BE2C (cell line): ENCODE measurements around the gene ADAMTS13.

ENCODE experiments used
- DNase-seq: peaks from one replicate; pipeline ENCODE4 v3.0.0-alpha.2; 2020
- H3K27me3 ChIP-seq: fragments of 250-450 bp; sonication (Bioruptor Pico); 2 replicates; pipeline ENCODE4 v1.5.1; 2020; ENCODE audit warnings: mild to moderate bottlenecking
- H3K36me3 ChIP-seq: fragments of 250-450 bp; sonication (Bioruptor Pico); 2 replicates; pipeline ENCODE4 v1.5.1; 2020; ENCODE audit warnings: mild to moderate bottlenecking
- H3K4me1 ChIP-seq: fragments of 250-450 bp; sonication (Bioruptor Pico); 2 replicates; pipeline ENCODE4 v1.5.1; 2020
- H3K4me3 ChIP-seq: 2 replicates; pipeline ENCODE4 v1.5.1; 2011; ENCODE audit warnings: low read depth, low read length
- H3K9me3 ChIP-seq: fragments of 250-450 bp; sonication (Bioruptor Pico); 2 replicates; pipeline ENCODE4 v1.5.1; 2020
- TF ChIP-seq, protein P1 (sequence below): IDR thresholded peaks from 2 replicates; pipeline ENCODE4 v1.5.1; 2012; ENCODE audit warnings: mild to moderate bottlenecking, low read depth, low read length

The ADAMTS13 gene

DNA sequence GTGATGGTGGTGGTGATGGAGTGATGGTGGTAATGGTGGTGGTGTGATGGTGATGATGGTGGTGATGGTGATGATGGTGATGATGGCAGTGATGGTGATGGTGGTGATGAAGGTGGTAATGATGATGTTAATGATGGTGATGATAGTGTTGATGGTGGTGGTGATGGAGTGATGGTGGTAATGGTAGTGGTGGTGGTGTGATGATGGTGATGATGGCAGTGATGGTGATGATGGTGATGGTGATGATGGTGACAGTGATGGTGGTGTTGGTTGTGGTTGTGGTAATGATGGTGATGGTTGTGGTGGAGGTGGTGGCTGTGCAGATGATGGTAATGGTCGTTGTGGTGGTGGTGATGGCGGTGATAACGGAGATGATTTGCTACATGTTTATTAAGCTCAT is 38.7 kb upstream of the ADAMTS13 start:
- H3K4me3 ChIP-seq: no peak overlapping the region
- DNase-seq: no peak
- H3K9me3 ChIP-seq: 0 out of 2 replicates have a peak, but pooled peaks cover 2% of the 10 kb centered on the region
- TF ChIP-seq, protein P1, sequence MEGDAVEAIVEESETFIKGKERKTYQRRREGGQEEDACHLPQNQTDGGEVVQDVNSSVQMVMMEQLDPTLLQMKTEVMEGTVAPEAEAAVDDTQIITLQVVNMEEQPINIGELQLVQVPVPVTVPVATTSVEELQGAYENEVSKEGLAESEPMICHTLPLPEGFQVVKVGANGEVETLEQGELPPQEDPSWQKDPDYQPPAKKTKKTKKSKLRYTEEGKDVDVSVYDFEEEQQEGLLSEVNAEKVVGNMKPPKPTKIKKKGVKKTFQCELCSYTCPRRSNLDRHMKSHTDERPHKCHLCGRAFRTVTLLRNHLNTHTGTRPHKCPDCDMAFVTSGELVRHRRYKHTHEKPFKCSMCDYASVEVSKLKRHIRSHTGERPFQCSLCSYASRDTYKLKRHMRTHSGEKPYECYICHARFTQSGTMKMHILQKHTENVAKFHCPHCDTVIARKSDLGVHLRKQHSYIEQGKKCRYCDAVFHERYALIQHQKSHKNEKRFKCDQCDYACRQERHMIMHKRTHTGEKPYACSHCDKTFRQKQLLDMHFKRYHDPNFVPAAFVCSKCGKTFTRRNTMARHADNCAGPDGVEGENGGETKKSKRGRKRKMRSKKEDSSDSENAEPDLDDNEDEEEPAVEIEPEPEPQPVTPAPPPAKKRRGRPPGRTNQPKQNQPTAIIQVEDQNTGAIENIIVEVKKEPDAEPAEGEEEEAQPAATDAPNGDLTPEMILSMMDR: no peak
- H3K27me3 ChIP-seq: no peaks in the 10 kb centered on the region
- H3K36me3 ChIP-seq: no peaks in the 10 kb centered on the region
- H3K4me1 ChIP-seq: peaks cover under 1% of the 10 kb centered on the region; the same call in 1 of the 2 replicates

DNA sequence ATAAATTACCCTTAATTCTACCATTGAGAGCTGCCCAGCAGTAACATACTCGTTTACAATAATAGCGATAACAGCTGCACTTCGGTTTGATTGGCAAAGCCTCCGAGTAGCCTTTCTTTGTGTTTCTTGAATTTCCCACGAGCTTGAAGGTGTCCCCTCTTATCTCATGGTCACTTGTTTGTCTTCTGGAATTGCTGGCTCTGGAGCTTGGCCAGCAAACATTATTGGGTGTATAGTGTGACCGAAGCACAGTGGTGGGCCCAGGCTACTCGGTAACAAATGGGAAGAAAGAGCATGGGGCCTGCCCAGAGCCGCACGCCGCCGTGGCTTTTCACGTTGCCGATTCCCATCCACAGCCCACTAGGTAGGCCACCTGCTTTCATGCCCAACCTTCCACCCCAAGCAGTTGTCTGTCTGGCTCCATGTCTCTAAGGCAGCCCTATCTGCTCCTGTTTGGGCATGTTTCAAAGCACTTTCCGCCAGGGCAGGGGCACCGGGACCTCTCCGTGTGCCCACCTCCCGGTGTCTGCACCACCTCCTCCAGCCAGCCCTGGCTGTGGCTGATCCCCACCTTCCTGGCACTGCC is 37.3 kb upstream of the ADAMTS13 start:
- TF ChIP-seq, protein P1: no peak
- Histone ChIP-seq H3K27me3 (no peaks in the 10 kb centered on the region), H3K4me3 (no peak overlapping the region), H3K9me3 (0 out of 2 replicates have a peak, but pooled peaks cover 2% of the 10 kb centered on the region), H3K36me3 (no peaks in the 10 kb centered on the region), H3K4me1 (no peaks in the 10 kb centered on the region)
- no peak for DNase-seq

DNA sequence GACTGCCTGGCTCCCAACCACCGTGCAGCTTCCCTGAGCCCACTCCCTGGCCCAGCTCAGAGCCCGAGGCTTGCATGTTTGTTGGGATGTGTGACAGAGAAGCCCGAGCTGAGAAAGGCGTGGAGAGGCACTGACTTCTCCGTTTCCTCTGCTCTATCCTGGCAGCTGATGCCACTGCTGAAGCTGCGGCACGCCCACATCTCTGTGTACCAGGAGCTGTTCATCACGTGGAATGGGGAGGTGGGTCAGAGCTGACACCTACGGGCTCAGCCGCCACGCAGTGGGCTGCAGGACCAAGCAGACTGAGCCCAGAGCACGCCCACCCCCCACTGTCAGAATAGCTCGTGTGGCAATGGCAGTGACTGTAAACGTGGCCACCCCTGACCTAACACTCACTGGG is 36.7 kb upstream of the ADAMTS13 start:
- DNase-seq: no peak
- Histone ChIP-seq H3K4me3 (no peak overlapping the region), H3K27me3 (no peaks in the 10 kb centered on the region), H3K4me1 (no peaks in the 10 kb centered on the region), H3K9me3 (0 out of 2 replicates have a peak, but pooled peaks cover 2% of the 10 kb centered on the region), H3K36me3 (no peaks in the 10 kb centered on the region)
- TF ChIP-seq, protein P1: no peak

DNA sequence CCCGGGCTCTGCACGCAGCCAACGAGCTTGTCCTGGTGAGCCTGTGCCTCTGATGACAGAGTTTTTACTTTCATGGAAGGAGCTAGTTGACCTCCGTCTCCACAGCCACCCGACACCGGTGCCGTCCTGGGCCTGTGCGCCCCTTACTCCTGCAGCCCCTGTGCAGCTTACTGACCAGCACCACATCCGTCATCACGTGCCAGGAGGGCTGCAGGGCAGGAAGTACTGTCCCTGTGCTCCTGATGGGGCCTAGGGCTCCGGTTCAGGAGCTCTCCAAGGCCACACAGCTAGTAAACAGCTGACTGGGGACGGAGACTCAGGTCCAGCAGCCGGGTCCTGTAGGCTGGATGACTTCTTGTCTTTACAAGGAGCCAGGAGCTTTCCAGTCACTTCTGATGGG is 35.8 kb upstream of the ADAMTS13 start:
- no peak for DNase-seq
- no peaks in the 10 kb centered on the region for H3K4me1 ChIP-seq
- 0 out of 2 replicates have a peak, but pooled peaks cover 2% of the 10 kb centered on the region for H3K9me3 ChIP-seq
- H3K27me3 ChIP-seq: no peaks in the 10 kb centered on the region
- H3K4me3 ChIP-seq: no peak overlapping the region
- no peaks in the 10 kb centered on the region for H3K36me3 ChIP-seq
- TF ChIP-seq, protein P1: no peak

DNA sequence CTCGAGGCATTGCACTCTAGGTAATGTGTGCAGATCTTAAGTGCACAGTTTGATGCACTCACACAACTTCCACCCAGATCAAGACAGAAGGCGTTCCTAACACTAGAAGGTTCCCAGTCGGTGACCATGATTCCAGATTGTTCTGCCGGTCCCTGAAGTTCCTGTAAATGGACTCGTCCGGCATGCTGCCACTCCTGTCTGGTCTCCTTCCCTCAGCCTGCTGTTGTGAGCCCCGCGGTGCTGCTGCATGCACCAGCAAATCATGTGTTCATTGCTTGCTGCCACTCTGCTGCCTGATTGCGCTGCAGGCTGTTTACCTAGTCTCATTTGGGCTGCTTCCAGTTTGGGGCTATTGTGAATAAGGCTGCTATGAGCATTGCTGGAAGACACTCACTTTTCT is 34.5 kb upstream of the ADAMTS13 start:
- TF ChIP-seq, protein P1: no peak
- Histone ChIP-seq H3K27me3 (no peaks in the 10 kb centered on the region), H3K4me3 (no peak overlapping the region), H3K9me3 (no peaks in the 10 kb centered on the region), H3K36me3 (no peaks in the 10 kb centered on the region), H3K4me1 (no peaks in the 10 kb centered on the region)
- no peak for DNase-seq

DNA sequence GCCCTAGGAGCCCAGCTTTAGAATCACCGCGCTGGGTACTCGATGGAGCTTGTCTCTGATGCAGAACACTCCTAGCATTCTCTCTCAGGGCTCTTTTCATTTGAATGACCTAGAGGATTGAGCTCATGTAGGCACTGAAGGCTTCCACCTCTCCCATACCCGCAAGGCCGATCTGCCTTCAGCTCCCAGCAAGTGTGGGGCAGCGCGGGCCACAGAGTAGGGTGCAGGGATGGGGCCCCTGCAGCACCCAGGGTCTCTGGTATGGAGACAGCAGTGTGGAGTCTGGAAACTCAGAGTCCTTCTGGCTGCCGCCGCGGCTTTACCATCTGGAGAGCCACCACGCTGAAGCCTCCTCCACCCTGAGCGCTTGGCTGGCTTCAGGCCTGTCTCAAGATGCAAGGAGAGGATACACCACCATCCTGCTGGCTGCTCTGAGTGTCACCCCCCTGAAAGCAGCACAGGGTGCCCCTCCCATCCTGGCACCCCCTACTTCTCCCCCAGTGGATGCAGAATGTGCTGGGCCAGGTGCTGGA is 33.1 kb upstream of the ADAMTS13 start:
- H3K27me3 ChIP-seq: no peaks in the 10 kb centered on the region
- H3K4me1 ChIP-seq: no peaks in the 10 kb centered on the region
- no peak for DNase-seq
- no peaks in the 10 kb centered on the region for H3K36me3 ChIP-seq
- no peaks in the 10 kb centered on the region for H3K9me3 ChIP-seq
- TF ChIP-seq, protein P1: no peak
- no peak overlapping the region for H3K4me3 ChIP-seq
